ENCODE measurements around the gene KLF18. TPM values are rescaled to one million over a fixed set of nuclear protein-coding genes. Genes with fewer than 3 reads are reported as not detected.
"Not testable (repeated sequence)": the region's sequence is repeated elsewhere in the genome, so short reads cannot be mapped to it uniquely, and the experiment has no call there.

Gene KLF18
- total RNA-seq, 2 experiments from 2014 or later, result not detected

GRCh38 chr1:44144962-44145756 lies 3.7 kb upstream of the KLF18 start:
- ChIA-PET POLR2A (no interaction called here), CTCF (no interaction called here)
- Mint-ChIP-seq H3K4me1 (no peaks in the 10 kb centered on the region), H3K27me3 (no peaks in the 10 kb centered on the region), H3K4me3 (no peak overlapping the region), H3K27ac (no peak overlapping the region), H3K9me3 (peaks cover 15% of the 10 kb centered on the region), H3K36me3 (ENCODE audit: low read depth) (no peaks in the 10 kb centered on the region)
- DNase-seq, result no peak

GRCh38 chr1:44139565-44139964 lies 1.9 kb downstream of the KLF18 start:
- H3K4me3 Mint-ChIP-seq; H3K27ac Mint-ChIP-seq; CTCF ChIA-PET; H3K4me1 Mint-ChIP-seq; POLR2A ChIA-PET; H3K36me3 Mint-ChIP-seq (ENCODE audit: low read depth); H3K9me3 Mint-ChIP-seq; DNase-seq; H3K27me3 Mint-ChIP-seq: not testable (repeated sequence)

- CTCF ChIA-PET, result interaction anchor here (0.6 kb wide), 1 partner anchor 67 kb away, joined by 5 read pairs; no protein-coding TSS in a partner anchor
- no peak for DNase-seq
- no peak overlapping the region for H3K4me3 Mint-ChIP-seq
- H3K36me3 Mint-ChIP-seq (ENCODE audit: low read depth), result no peaks in the 10 kb centered on the region
- POLR2A ChIA-PET, result no interaction called here
- H3K27me3 Mint-ChIP-seq, result peaks cover 5% of the 10 kb centered on the region
- no peaks in the 10 kb centered on the region for H3K9me3 Mint-ChIP-seq
- no peak overlapping the region for H3K27ac Mint-ChIP-seq
- no peaks in the 10 kb centered on the region for H3K4me1 Mint-ChIP-seq
Measured at GRCh38 chr1:44138239-44138638, 3.2 kb downstream of the KLF18 start.

GRCh38 chr1:44135886-44136285 lies 5.5 kb downstream of the KLF18 start:
- Mint-ChIP-seq H3K9me3 (no peaks in the 10 kb centered on the region), H3K4me1 (no peaks in the 10 kb centered on the region), H3K27ac (no peak overlapping the region), H3K36me3 (ENCODE audit: low read depth) (no peaks in the 10 kb centered on the region), H3K27me3 (peaks cover 8% of the 10 kb centered on the region), H3K4me3 (no peak overlapping the region)
- ChIA-PET POLR2A (interaction anchor here (0.7 kb wide), 1 partner anchor 117 kb away, joined by 3 read pairs; no protein-coding TSS in a partner anchor), CTCF (interaction anchor here (0.6 kb wide), 1 partner anchor 163 kb away, joined by 4 read pairs; no protein-coding TSS in a partner anchor)
- DNase-seq, result no peak

- peaks cover 8% of the 10 kb centered on the region for H3K27me3 Mint-ChIP-seq
- no peaks in the 10 kb centered on the region for H3K36me3 Mint-ChIP-seq (ENCODE audit: low read depth)
- CTCF ChIA-PET, result no interaction called here
- no peak overlapping the region for H3K27ac Mint-ChIP-seq
- H3K4me1 Mint-ChIP-seq, result no peaks in the 10 kb centered on the region
- DNase-seq, result no peak
- no peak overlapping the region for H3K4me3 Mint-ChIP-seq
- POLR2A ChIA-PET, result no interaction called here
- no peaks in the 10 kb centered on the region for H3K9me3 Mint-ChIP-seq
Measured at GRCh38 chr1:44134071-44134920, 7.1 kb downstream of the KLF18 start.

GRCh38 chr1:44131411-44131810 lies 10.0 kb downstream of the KLF18 start:
- Mint-ChIP-seq H3K36me3 (ENCODE audit: low read depth) (no peaks in the 10 kb centered on the region), H3K4me3 (no peak overlapping the region), H3K27me3 (peaks cover 15% of the 10 kb centered on the region), H3K4me1 (peaks cover 10% of the 10 kb centered on the region), H3K9me3 (no peaks in the 10 kb centered on the region), H3K27ac (no peak overlapping the region)
- ChIA-PET CTCF (no interaction called here), POLR2A (no interaction called here)
- no peak for DNase-seq

GRCh38 chr1:44129616-44130500 lies 11.6 kb downstream of the KLF18 start:
- Mint-ChIP-seq H3K36me3 (ENCODE audit: low read depth) (no peaks in the 10 kb centered on the region), H3K4me1 (peaks cover 10% of the 10 kb centered on the region), H3K9me3 (no peaks in the 10 kb centered on the region), H3K4me3 (no peak overlapping the region), H3K27me3 (peaks cover 16% of the 10 kb centered on the region), H3K27ac (no peak overlapping the region)
- CTCF ChIA-PET, result interaction anchor here (0.6 kb wide), 1 partner anchor 1149 kb away, joined by 3 read pairs; no protein-coding TSS in a partner anchor
- no peak for DNase-seq
- POLR2A ChIA-PET, result no interaction called here

GRCh38 chr1:44120398-44120949 lies 21.0 kb downstream of the KLF18 start:
- CTCF ChIA-PET, result no interaction called here
- no peaks in the 10 kb centered on the region for H3K9me3 Mint-ChIP-seq
- no peak overlapping the region for H3K27ac Mint-ChIP-seq
- no peaks in the 10 kb centered on the region for H3K36me3 Mint-ChIP-seq (ENCODE audit: low read depth)
- H3K4me3 Mint-ChIP-seq, result no peak overlapping the region
- H3K27me3 Mint-ChIP-seq, result peaks cover 33% of the 10 kb centered on the region
- POLR2A ChIA-PET, result no interaction called here
- no peaks in the 10 kb centered on the region for H3K4me1 Mint-ChIP-seq
- DNase-seq, result no peak

GRCh38 chr1:44119525-44119924 lies 21.9 kb downstream of the KLF18 start:
- H3K27ac Mint-ChIP-seq, result no peak overlapping the region
- CTCF ChIA-PET, result no interaction called here
- no peaks in the 10 kb centered on the region for H3K4me1 Mint-ChIP-seq
- H3K4me3 Mint-ChIP-seq, result no peak overlapping the region
- POLR2A ChIA-PET, result no interaction called here
- H3K27me3 Mint-ChIP-seq, result peaks cover 33% of the 10 kb centered on the region
- H3K9me3 Mint-ChIP-seq, result no peaks in the 10 kb centered on the region
- DNase-seq, result no peak
- H3K36me3 Mint-ChIP-seq (ENCODE audit: low read depth), result no peaks in the 10 kb centered on the region

GRCh38 chr1:44118682-44119081 lies 22.7 kb downstream of the KLF18 start, which contains the start of gene KLF17:
TSS of gene KLF17 (plus strand) at chr1:44118821. CDS start at chr1:44118908, 87 bp downstream.
- POLR2A ChIA-PET, result no interaction called here
- H3K4me1 Mint-ChIP-seq, result no peaks in the 10 kb centered on the region
- no peak within 1 kb of the TSS for H3K27ac Mint-ChIP-seq
- H3K4me3 Mint-ChIP-seq, result no peak within 1 kb of the TSS
- DNase-seq, result no peak
- CTCF ChIA-PET, result no interaction called here
- H3K9me3 Mint-ChIP-seq, result no peaks in the 10 kb centered on the region
- H3K36me3 Mint-ChIP-seq (ENCODE audit: low read depth), result no peaks in the 10 kb centered on the region
- peaks cover 36% of the 10 kb centered on the region for H3K27me3 Mint-ChIP-seq

GRCh38 chr1:44117272-44117671 lies 24.2 kb downstream of the KLF18 start:
- H3K9me3 Mint-ChIP-seq; H3K4me1 Mint-ChIP-seq; DNase-seq; POLR2A ChIA-PET; H3K4me3 Mint-ChIP-seq; H3K36me3 Mint-ChIP-seq (ENCODE audit: low read depth); H3K27ac Mint-ChIP-seq; CTCF ChIA-PET: not testable (repeated sequence)
- peaks cover 28% of the 10 kb centered on the region for H3K27me3 Mint-ChIP-seq

- H3K4me3 Mint-ChIP-seq, result no peak overlapping the region
- H3K9me3 Mint-ChIP-seq, result no peaks in the 10 kb centered on the region
- no peaks in the 10 kb centered on the region for H3K4me1 Mint-ChIP-seq
- no peak overlapping the region for H3K27ac Mint-ChIP-seq
- ChIA-PET CTCF (no interaction called here), POLR2A (no interaction called here)
- H3K36me3 Mint-ChIP-seq (ENCODE audit: low read depth), result no peaks in the 10 kb centered on the region
- H3K27me3 Mint-ChIP-seq, result peaks cover 11% of the 10 kb centered on the region
- no peak for DNase-seq
Measured at GRCh38 chr1:44114098-44114497, 27.3 kb downstream of the KLF18 start.
